SK-N-SH treated with all-trans-retinoic acid at 6 μM for 48 hours (cell line): ENCODE measurements around the gene CUEDC2.

Source experiments
- ARNTL ChIP-seq: fragments of 450-650 bp; formaldehyde crosslinking; IDR thresholded peaks from 2 replicates; pipeline ENCODE4 v1.5.0; 2020; ENCODE audit warnings: low read depth, mild to moderate bottlenecking, moderate library complexity, borderline replicate concordance
- ESRRG ChIP-seq: fragments of 250-450 bp; sonication (Bioruptor Pico); IDR thresholded peaks from 2 replicates; pipeline ENCODE4 v1.6.1; 2021; ENCODE audit warnings: mild to moderate bottlenecking
- ISL1 ChIP-seq: fragments of 250-450 bp; sonication (Bioruptor Pico); IDR thresholded peaks from 2 replicates; pipeline ENCODE4 v2.1.2; 2022; ENCODE audit warnings: mild to moderate bottlenecking, moderate library complexity
- OSR1 ChIP-seq: fragments of 250-450 bp; sonication (Bioruptor Pico); IDR thresholded peaks from 2 replicates; pipeline ENCODE4 v1.8.0; 2022; ENCODE audit warnings: moderate library complexity, mild to moderate bottlenecking, inconsistent platforms
- PPARA ChIP-seq: fragments of 250-450 bp; sonication (Bioruptor Pico); IDR thresholded peaks from 2 replicates; pipeline ENCODE4 v1.5.0; 2020; ENCODE audit warnings: mild to moderate bottlenecking, borderline replicate concordance
- RARB ChIP-seq: fragments of 250-450 bp; sonication (Bioruptor Pico); IDR thresholded peaks from 2 replicates; pipeline ENCODE4 v1.8.0; 2021; ENCODE audit warnings: mild to moderate bottlenecking, moderate library complexity
- SNAI2 ChIP-seq: fragments of 250-450 bp; sonication (Bioruptor Pico); IDR thresholded peaks from 2 replicates; pipeline ENCODE4 v1.5.0; 2020; ENCODE audit warnings: mild to moderate bottlenecking, moderate library complexity
- ZC3H10 ChIP-seq: fragments of 250-450 bp; sonication (Bioruptor Pico); IDR thresholded peaks from 2 replicates; pipeline ENCODE4 v1.5.1; 2021; ENCODE audit warnings: mild to moderate bottlenecking, moderate library complexity
- ZFP30 ChIP-seq: fragments of 450-650 bp; formaldehyde crosslinking; IDR thresholded peaks from 2 replicates; pipeline ENCODE4 v1.5.0; 2022; ENCODE audit warnings: mild to moderate bottlenecking, moderate library complexity
- ZNF565 ChIP-seq: fragments of 450-650 bp; formaldehyde crosslinking; conservative IDR thresholded peaks from 2 replicates; pipeline ENCODE4 v1.5.0; 2020; ENCODE audit warnings: low read depth, mild to moderate bottlenecking, moderate library complexity
- ZNF70 ChIP-seq: fragments of 450-650 bp; formaldehyde crosslinking; IDR thresholded peaks from 2 replicates; pipeline ENCODE4 v1.5.0; 2020; ENCODE audit warnings: mild to moderate bottlenecking, moderate library complexity
- TF ChIP-seq, protein P1 (sequence below): fragments of 250-450 bp; sonication (Bioruptor Pico); IDR thresholded peaks from 2 replicates; pipeline ENCODE4 v1.8.0; 2021; ENCODE audit warnings: low read depth, mild to moderate bottlenecking, moderate library complexity, borderline replicate concordance
- TF ChIP-seq, protein P2 (sequence below): fragments of 250-450 bp; sonication (Bioruptor Pico); IDR thresholded peaks from 2 replicates; pipeline ENCODE4 v1.8.0; 2020; ENCODE audit warnings: mild to moderate bottlenecking, moderate library complexity, borderline replicate concordance
- TF ChIP-seq, protein P3 (sequence below): fragments of 250-450 bp; sonication (Bioruptor Pico); IDR thresholded peaks from 2 replicates; pipeline ENCODE4 v1.5.1; 2020; ENCODE audit warnings: low read depth, mild to moderate bottlenecking, moderate library complexity

DNA sequence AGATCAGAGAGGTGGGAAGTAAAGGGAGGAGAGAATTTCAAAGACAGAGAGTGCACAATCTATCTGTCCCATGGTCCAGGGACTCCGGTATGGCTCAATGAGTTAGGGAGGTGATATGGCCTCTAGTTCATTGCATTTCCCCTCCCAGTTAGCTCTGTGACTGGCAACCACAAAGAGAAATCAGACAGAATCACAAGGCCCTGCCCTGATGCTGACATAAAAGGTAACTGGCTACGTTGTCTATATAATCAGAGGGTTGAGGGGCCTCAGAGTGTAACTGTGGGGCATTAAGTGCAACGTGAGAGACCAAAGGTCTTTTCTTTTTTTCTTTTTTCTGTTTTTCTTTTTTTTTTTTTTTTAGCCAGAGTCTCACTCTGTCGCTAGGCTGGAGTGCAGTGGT, 26.3 kb upstream of the CUEDC2 start:
- TF ChIP-seq ESRRG (CRISPR knock-in tag) (no peak), RARB (CRISPR knock-in tag) (no peak), ZNF70 (CRISPR knock-in tag) (no peak), ZC3H10 (CRISPR knock-in tag) (no peak), OSR1 (no peak), ZNF565 (CRISPR knock-in tag) (no peak), ZFP30 (CRISPR knock-in tag) (no peak), ARNTL (CRISPR knock-in tag) (no peak), PPARA (no peak), SNAI2 (CRISPR knock-in tag) (no peak), ISL1 (CRISPR knock-in tag) (no peak)
- TF ChIP-seq, protein P1, sequence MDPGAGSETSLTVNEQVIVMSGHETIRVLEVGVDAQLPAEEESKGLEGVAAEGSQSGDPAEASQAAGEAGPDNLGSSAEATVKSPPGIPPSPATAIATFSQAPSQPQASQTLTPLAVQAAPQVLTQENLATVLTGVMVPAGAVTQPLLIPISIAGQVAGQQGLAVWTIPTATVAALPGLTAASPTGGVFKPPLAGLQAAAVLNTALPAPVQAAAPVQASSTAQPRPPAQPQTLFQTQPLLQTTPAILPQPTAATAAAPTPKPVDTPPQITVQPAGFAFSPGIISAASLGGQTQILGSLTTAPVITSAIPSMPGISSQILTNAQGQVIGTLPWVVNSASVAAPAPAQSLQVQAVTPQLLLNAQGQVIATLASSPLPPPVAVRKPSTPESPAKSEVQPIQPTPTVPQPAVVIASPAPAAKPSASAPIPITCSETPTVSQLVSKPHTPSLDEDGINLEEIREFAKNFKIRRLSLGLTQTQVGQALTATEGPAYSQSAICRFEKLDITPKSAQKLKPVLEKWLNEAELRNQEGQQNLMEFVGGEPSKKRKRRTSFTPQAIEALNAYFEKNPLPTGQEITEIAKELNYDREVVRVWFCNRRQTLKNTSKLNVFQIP (CRISPR knock-in tag) = no peak
- TF ChIP-seq, protein P2, sequence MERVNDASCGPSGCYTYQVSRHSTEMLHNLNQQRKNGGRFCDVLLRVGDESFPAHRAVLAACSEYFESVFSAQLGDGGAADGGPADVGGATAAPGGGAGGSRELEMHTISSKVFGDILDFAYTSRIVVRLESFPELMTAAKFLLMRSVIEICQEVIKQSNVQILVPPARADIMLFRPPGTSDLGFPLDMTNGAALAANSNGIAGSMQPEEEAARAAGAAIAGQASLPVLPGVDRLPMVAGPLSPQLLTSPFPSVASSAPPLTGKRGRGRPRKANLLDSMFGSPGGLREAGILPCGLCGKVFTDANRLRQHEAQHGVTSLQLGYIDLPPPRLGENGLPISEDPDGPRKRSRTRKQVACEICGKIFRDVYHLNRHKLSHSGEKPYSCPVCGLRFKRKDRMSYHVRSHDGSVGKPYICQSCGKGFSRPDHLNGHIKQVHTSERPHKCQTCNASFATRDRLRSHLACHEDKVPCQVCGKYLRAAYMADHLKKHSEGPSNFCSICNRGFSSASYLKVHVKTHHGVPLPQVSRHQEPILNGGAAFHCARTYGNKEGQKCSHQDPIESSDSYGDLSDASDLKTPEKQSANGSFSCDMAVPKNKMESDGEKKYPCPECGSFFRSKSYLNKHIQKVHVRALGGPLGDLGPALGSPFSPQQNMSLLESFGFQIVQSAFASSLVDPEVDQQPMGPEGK (CRISPR knock-in tag) = no peak
- TF ChIP-seq, protein P3, sequence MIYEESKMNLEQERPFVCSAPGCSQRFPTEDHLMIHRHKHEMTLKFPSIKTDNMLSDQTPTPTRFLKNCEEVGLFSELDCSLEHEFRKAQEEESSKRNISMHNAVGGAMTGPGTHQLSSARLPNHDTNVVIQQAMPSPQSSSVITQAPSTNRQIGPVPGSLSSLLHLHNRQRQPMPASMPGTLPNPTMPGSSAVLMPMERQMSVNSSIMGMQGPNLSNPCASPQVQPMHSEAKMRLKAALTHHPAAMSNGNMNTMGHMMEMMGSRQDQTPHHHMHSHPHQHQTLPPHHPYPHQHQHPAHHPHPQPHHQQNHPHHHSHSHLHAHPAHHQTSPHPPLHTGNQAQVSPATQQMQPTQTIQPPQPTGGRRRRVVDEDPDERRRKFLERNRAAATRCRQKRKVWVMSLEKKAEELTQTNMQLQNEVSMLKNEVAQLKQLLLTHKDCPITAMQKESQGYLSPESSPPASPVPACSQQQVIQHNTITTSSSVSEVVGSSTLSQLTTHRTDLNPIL = no peak
